ENCODE measurements around the gene FOXL1.

Gene FOXL1

DNA sequence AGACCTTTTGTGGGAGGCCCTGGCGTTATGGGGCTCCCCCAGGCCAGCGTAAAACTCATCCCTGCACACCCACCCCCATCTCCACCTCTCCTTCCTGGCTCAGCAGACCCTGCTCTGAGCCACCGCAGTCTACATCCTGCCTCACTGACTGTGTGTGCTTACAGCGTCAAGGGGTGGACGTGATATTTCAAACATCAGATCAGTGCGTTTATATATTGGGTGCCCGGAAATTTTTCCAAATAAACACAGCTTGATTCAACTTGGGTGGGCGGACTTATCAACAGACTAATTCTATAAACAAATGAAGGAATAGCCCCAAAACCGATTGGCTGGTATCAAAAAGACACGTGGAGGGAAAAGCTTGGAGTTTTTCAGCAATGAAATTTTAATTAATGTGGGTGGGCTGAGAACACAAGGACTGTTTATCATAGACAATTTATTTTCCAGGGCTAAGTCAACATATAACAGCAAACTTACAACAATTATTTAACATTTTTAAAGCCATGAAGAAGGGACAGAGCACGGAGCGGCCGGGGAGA lies at the start of gene FOXL1:
Gene FOXL1 (plus strand): TSS at position 489 of the 539 bp plus-strand sequence. CDS start 175 bp downstream, outside the sequence.
- in situ Hi-C loops (cut with HindIII; ENCODE audit: low sequenced_read_pairs), result no loop called here

DNA sequence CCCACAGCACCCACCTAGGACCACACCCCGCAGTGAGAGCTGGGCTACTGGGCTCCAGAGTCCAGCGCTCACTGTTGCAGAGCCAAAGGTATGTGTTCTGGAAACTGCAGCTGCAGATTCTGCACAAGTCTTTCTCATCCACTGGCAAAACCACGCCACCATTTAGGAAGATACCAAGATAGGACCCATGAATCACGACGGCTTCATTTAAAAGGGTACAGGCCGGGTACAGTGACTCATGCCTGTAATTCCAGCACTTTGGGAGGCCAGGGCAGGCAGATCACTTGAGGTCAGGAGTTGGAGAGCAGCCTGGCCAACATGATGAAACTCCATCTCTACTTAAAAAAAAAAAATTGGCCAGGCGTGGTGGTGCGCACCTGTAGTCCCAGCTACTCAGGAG lies 49.2 kb upstream of the FOXL1 start:
- in situ Hi-C loops (cut with HindIII; ENCODE audit: low sequenced_read_pairs), result no loop called here

GRCh38 chr16:86530251-86531190 lies 47.8 kb upstream of the FOXL1 start:
- in situ Hi-C loops (cut with HindIII; ENCODE audit: low sequenced_read_pairs), result loop anchor here (5.0 kb wide), 1 partner anchor 53 kb away; no protein-coding TSS in a partner anchor

DNA sequence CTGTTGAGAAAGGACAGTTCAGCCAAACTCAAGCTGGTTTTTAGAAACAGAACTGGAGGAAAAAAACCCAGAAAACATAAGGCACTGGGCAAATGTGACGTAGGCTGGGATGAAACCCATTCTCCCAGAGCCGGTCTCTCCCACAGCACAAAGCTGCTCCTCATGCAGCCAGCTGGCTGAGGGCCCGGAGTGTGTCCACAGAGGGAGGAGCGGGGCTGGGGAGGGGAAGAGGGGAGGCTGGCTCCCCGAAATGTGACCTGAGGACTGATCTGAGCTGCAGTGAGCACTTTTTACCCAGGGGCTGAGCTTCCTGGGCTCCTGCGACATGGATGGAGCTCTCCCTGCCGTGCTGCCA lies 47.2 kb upstream of the FOXL1 start:
- in situ Hi-C loops (cut with HindIII; ENCODE audit: low sequenced_read_pairs), result loop anchor here (5.0 kb wide), 1 partner anchor 54 kb away; no protein-coding TSS in a partner anchor

DNA sequence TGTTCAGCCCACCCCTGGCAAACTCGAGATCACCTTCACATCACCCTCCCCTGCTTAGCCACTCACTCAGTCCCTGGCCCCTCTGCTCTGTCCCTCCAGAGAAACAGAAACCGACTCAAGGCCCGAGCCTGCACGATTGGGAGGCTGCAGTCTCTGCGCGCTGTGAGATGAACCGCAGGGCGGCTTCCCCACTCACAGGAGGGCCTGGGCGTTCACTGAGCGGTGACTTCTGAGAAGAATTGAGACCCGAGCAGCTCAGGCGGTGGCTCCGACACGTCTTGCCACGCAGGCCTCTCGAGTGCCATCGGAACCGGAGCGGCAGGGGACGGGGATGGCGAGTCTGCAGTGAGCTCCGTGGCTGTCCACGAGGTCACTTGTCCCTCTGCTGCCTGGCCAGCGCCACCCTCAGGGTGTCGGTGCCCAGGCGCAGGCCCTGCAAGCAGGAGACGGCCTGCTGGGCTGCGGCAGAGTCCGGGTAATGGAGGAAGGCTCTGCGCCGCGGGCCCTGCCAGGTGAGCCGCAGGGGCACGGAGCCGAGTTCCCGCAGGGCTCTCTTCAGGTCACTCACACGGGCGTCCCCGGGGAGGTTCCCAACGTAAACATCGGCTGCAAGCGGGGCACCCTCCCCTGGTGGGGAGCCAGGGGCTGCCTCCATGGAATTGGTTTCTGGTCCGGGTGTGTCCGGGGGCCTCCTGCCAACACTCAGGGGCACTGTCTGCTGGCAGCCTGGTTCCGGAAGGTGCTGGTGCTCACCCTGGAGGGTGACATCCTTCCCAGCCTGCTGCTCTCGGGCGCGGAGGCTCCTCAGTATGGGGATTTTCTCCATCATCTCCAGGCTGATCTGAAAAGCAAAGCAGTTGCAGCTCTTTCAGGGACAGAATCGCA lies 46.5 kb upstream of the FOXL1 start:
- in situ Hi-C loops (cut with HindIII; ENCODE audit: low sequenced_read_pairs), result loop anchor here (5.0 kb wide), 1 partner anchor 55 kb away; no protein-coding TSS in a partner anchor

DNA sequence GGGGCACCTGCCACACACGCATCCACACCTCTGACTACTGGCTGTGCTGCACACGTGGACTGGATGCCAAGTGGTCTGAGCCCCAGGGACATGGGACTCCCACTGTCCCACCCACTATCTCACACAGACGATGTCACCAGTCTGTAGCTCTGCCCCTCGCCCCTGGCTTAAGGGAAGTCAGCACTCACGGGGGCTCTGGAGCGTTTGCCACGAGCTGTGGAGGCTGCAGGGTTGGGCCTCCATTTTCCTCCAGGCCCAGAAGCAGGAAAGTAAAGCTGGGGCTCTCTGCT lies 45.9 kb upstream of the FOXL1 start:
- in situ Hi-C loops (cut with HindIII; ENCODE audit: low sequenced_read_pairs), result loop anchor here (5.0 kb wide), 1 partner anchor 55 kb away; no protein-coding TSS in a partner anchor

DNA sequence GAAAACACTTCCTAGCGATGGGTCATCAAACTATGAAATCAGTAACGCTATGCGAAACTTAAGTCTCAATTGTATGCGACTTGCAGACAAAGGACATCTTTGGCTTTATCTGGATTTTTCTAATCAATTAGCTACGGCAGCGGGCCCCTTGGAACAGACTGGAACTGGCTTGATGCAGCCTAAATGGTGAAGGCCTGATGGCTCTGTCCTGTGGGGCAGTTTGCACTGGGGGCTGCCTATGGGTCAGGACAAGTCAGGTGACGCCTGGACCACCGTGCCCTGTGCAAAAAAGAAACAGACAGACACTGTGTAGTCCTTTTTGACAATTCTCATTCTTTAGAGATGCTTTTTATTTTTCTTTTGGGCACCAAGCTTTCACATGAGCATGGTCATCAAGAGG lies 45.3 kb upstream of the FOXL1 start:
- in situ Hi-C loops (cut with HindIII; ENCODE audit: low sequenced_read_pairs), result loop anchor here (5.0 kb wide), 1 partner anchor 56 kb away; no protein-coding TSS in a partner anchor

DNA sequence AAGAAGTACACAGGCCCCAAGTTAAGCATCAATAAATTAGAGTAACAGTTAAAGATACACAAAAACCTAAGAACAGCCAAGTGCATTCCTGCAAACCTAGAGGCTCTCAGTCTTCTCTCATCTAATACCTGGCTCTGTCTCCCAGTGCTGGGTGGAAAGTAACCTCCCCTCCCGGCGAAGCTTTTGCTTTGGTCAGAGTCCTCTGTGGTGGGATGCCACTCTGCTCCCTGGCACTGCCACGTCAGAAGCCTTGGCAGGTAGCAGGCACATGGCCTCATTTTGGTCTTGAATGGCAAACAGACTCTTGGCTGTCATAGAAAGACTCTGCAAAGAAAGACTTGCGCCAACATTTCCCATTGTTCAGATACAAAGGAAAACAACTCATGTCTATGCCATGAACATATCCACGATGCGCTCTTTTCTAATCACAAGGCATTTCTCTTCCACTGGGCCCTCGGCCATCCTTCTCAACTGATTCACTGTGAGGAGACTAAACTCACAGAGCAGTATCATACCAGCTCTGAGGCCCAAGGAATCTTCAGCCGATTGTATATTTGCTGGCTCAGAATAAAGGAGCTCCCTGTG lies 44.5 kb upstream of the FOXL1 start:
- in situ Hi-C loops (cut with HindIII; ENCODE audit: low sequenced_read_pairs), result loop anchor here (5.0 kb wide), 1 partner anchor 57 kb away; no protein-coding TSS in a partner anchor

- in situ Hi-C loops (cut with HindIII; ENCODE audit: low sequenced_read_pairs), result loop anchor here (5.0 kb wide), 1 partner anchor 58 kb away; no protein-coding TSS in a partner anchor
Observed at GRCh38 chr16:86534779-86535615, 43.4 kb upstream of the FOXL1 start.

- in situ Hi-C loops (cut with HindIII; ENCODE audit: low sequenced_read_pairs), result no loop called here
Observed at GRCh38 chr16:86536621-86537020, 41.7 kb upstream of the FOXL1 start.

- in situ Hi-C loops (cut with HindIII; ENCODE audit: low sequenced_read_pairs), result no loop called here
Observed at GRCh38 chr16:86537486-86537885, 40.9 kb upstream of the FOXL1 start.

DNA sequence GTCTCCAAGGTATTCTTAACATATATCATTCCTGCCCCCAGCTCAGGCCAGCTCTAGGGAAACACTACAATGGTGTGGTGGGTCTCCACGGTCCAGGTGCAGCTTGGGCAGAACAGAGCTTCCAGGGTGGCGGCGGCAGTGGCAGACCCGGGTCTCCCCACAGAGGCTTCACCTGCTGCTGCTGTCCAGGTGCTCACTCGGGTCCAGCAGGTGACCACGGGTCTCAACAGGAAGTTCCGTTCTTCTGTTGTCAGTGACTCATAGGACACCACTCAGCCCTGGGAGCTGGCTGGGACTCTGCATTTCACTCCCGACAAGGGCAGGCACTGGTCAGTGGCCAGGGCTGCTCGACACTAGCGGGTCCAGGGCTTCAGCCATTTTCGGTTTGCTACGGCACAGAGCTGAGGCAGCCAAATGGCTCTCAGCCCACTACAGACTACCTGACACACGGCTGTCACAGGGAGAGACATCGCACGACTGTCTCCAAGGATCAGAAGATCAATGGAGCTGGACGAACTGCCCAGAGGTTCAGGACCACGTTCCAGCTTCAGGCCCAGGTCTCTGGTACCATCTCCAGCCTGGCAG lies 40.1 kb upstream of the FOXL1 start:
- in situ Hi-C loops (cut with HindIII; ENCODE audit: low sequenced_read_pairs), result no loop called here

DNA sequence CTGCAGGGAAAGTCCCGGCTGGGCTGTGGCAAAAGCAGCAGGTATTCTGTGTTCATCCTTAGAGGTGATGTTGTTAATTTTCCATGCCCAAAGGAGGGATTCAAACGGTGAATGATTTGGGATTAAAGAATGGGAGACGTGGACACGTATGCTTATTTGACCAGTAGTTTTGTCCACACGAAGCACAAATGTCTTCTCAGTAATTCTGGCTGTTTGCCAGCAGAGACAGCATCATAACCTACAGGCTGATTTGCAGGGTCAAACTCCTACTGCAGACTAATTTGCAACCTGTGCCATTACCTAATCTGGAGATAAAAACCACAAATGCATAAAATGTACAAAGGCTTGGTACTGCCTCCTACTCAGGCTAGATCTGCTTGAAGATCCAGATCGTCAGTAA lies 37.5 kb upstream of the FOXL1 start:
- in situ Hi-C loops (cut with HindIII; ENCODE audit: low sequenced_read_pairs), result loop anchor here (10.0 kb wide), 1 partner anchor 624 kb away; no protein-coding TSS in a partner anchor

- in situ Hi-C loops (cut with HindIII; ENCODE audit: low sequenced_read_pairs), result loop anchor here (10.0 kb wide), 1 partner anchor 623 kb away; no protein-coding TSS in a partner anchor
Observed at GRCh38 chr16:86541560-86541959, 36.8 kb upstream of the FOXL1 start.

GRCh38 chr16:86542756-86543750 lies 35.3 kb upstream of the FOXL1 start:
- in situ Hi-C loops (cut with HindIII; ENCODE audit: low sequenced_read_pairs), result loop anchor here (10.0 kb wide), 1 partner anchor 622 kb away; no protein-coding TSS in a partner anchor

DNA sequence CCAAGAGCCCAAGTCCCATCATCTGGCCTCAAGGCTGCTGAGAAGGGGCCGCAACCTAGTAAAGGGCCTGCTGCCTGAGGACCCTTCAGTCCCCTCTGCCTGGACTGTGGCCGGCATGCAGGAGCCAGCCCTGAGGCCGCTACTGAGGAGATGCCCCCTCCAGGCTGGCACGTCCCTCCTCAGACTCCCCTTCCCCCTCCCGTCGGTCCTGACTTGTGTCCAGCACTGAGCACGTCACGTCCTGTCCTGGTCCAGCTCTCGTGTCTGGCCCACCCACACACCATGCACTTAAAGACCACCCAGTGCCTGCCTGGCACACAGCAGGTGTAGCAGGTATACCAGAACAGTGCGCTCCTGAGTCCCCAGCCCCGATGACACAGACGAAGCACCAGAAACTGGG lies 32.9 kb upstream of the FOXL1 start:
- in situ Hi-C loops (cut with HindIII; ENCODE audit: low sequenced_read_pairs), result loop anchor here (10.0 kb wide), 1 partner anchor 619 kb away; no protein-coding TSS in a partner anchor

GRCh38 chr16:86545954-86546637 lies 32.3 kb upstream of the FOXL1 start:
- in situ Hi-C loops (cut with HindIII; ENCODE audit: low sequenced_read_pairs), result loop anchor here (10.0 kb wide), 1 partner anchor 619 kb away; no protein-coding TSS in a partner anchor
